Activated CD4-positive, alpha-beta T cell treated with anti-CD3 and anti-CD28 coated beads, Interleukin-2, amount 50 U/mL, for 24 hours (primary cell): ENCODE results near the gene RING1.
"Not testable (repeated sequence)": the region's sequence is repeated elsewhere in the genome, so short reads cannot be mapped to it uniquely, and the experiment has no call there.

Source experiments
- DNase-seq, 2 donors: peaks; one replicate each; pipeline ENCODE4 v3.0.0-alpha.2; 2020; ENCODE audit warnings: low read depth in 1 of 2, low spot score in 1 of 2

RING1 gene

DNA sequence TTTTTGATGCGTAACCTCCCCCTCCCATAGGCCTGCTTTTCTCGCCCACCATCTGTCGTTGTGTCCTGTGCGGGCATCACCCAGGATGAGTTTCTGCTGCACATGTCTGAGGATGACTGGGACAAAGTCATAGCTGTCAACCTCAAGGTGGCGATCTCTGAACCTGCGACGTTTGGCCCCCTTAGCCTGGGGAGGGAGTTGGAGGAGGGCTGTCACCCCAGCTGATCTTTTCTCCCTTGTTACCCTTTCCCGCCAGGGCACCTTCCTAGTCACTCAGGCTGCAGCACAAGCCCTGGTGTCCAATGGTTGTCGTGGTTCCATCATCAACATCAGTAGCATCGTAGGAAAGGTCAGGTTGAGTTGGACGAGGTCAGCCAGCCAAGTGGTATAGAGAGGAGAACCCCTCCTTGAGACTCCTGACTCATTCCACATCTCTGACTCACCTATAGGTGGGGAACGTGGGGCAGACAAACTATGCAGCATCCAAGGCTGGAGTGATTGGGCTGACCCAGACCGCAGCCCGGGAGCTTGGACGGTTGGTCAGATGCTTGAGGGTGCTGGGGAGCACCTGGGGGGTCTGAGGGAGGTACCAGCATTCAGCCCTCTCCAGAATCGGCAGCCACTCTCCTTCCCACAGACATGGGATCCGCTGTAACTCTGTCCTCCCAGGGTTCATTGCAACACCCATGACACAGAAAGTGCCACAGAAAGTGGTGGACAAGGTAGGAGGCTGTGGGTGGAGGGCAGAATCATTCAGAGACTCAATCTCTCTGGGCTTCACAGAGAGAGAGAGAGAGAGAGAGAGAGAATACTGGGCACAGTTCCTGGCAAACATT, 2.9 kb upstream of the RING1 start:
- no peak for DNase-seq

- DNase-seq = no peak
Observed at GRCh38 chr6:33206027-33206863, 2.1 kb upstream of the RING1 start.

- no peak for DNase-seq
Observed at GRCh38 chr6:33206864-33207551, 1.3 kb upstream of the RING1 start.

- DNase-seq = no peak
Observed at GRCh38 chr6:33207552-33208090, 679 bp upstream of the RING1 start.

DNA sequence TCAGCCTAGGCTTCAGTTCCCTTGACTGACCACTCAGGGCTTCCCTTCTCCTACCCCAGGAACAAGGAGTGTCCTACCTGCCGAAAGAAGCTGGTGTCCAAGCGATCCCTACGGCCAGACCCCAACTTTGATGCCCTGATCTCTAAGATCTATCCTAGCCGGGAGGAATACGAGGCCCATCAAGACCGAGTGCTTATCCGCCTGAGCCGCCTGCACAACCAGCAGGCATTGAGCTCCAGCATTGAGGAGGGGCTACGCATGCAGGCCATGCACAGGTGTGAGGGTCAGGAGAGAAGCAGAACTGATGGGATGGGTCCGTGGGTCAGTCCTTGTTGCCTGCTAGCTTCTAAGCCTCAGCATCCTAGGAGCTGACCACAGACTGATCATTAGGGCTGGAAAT, 1.6 kb downstream of the RING1 start:
- no peak for DNase-seq

DNA sequence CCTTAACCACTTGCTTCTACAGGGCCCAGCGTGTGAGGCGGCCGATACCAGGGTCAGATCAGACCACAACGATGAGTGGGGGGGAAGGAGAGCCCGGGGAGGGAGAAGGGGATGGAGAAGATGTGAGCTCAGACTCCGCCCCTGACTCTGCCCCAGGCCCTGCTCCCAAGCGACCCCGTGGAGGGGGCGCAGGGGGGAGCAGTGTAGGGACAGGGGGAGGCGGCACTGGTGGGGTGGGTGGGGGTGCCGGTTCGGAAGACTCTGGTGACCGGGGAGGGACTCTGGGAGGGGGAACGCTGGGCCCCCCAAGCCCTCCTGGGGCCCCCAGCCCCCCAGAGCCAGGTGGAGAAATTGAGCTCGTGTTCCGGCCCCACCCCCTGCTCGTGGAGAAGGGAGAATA, 2.8 kb downstream of the RING1 start:
- DNase-seq = no peak

- no peak for DNase-seq
Observed at GRCh38 chr6:33211666-33212422, 3.5 kb downstream of the RING1 start.

DNA sequence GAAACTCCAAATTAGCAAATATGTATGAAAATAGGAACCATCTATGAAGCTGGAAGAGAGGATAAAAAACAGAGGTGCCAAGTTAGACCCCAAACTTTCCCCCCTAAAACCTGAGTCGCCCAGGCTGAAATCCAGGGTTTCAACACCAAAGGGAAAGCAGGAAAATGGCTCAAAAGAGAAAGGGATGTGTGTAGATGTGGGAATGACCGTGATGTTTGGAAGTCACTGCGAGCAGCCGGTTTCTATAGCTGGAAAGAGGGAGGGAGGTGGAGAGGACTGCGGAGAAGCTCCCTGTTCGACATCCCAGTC, 4.5 kb downstream of the RING1 start:
- no peak for DNase-seq

GRCh38 chr6:33213166-33213988, 5.1 kb downstream of the RING1 start:
- DNase-seq = no peak

GRCh38 chr6:33213989-33214335, 5.7 kb downstream of the RING1 start:
- no peak for DNase-seq

- no peak for DNase-seq
Observed at GRCh38 chr6:33215271-33216116, 7.2 kb downstream of the RING1 start.

GRCh38 chr6:33216117-33216649, 7.9 kb downstream of the RING1 start:
- DNase-seq = no peak

DNA sequence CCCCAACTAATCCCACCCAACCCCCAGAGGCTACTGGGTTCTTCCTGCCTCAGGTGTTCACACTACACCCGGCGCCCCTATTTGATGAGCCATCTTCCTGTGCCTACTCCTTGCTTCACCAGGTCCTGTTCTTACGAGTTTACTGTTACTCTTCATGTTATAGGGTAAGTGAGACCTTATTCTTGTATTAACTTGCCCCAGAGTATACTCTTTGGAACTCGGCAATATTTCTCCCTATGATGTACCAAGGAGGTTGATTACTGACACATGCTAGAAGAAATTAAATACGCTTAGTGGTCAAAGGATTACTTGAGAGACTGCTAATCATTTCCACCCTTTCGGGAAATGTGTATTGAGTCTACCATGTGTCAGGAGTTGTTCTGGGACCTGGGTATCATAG, 8.9 kb downstream of the RING1 start:
- DNase-seq = no peak

DNA sequence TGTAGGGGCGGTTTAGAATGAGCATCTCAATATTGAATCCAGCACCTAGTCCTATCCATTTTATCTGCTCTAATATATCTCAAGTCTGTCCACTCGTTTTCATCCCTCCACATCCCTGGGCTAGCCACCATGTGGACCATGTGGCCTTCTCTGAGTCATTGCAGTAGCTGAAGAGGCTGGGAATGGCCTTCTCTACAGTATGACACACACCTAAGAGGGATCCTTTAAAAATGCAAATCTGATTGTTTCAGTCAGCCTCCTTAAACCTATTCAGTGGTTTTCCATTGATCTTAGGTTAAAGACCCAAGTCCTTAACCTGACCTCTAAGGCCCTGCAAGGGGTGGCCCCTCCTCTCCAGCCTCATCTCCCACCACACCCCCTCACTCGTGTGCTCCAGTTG, 9.4 kb downstream of the RING1 start:
- no peak for DNase-seq

- not testable (repeated sequence) for DNase-seq
Observed at GRCh38 chr6:33226503-33227120, 18.3 kb downstream of the RING1 start.

DNA sequence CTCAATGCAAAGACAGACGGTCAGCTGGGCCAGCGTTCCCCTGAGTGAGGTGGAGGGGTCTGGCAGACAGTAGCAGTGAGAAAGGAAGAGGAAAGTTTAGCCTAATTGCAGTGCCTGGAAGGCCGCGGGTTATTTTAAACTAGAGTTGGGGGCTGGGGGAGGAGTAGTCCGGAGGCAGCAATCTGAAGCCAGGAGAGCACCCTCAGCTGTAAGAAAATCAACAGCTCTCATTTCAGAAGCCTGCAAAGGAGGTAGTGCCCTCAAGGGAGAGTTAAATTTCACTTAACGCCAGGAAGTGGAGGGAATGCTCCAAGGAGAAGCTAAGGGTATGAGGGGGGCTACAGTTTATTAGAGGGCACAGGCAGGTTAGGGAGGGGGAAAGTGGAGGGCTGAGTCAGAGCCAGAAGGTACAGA, 26.9 kb downstream of the RING1 start:
- no peak for DNase-seq

DNA sequence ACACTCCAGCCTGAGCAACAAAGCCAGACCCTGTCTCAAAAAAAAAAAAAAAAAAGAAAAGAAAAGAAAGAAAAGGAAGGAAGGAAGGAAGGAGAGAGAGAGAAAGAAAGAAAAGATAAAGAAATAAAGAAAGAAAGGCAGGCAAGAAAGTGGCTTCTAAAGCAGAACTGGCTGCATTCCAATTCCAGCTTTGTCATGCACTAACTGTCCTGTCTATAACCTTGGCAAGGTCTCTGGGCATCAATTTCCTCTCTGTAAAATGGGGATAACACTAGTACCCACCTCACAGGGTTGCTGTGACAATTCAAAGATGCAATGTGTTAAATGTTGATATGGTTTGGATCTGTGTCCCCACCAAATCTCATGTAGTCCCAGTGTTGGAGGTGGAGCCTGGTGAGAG, 28.0 kb downstream of the RING1 start:
- DNase-seq = no peak

- no peak for DNase-seq
Observed at GRCh38 chr6:33236852-33237251, 28.6 kb downstream of the RING1 start.

GRCh38 chr6:33237741-33238140, 29.4 kb downstream of the RING1 start:
- no peak for DNase-seq
